Stomach (tissue), 9 donors: ENCODE measurements around the gene MANBA. TPM values are rescaled to one million over a fixed set of nuclear protein-coding genes. Genes with fewer than 3 reads are reported as not detected.

ENCODE experiments used
- DNase-seq, 2 donors: peaks; one replicate each; pipeline versions ENCODE4 v3.0.0 to v3.0.0-alpha.2; 2013 to 2019
- H3K27ac ChIP-seq, 5 donors: fragments of 200-600 bp in 4 of 5; sonication (generic) in 4 of 5; one replicate each; pipeline ENCODE4 v1.5.1; 2013 to 2019; ENCODE audit warnings: mild to moderate bottlenecking in 1 of 5, moderate library complexity in 1 of 5
- H3K27me3 ChIP-seq, 3 donors: fragments of 200-600 bp; sonication (generic); one replicate each; pipeline ENCODE4 v1.5.1; 2017 to 2019; ENCODE audit warnings: mixed run types in 1 of 3
- H3K36me3 ChIP-seq, 4 donors: fragments of 200-600 bp; sonication (generic); 1 replicate in 3 of 4; 2 replicates in 1 of 4; pipeline ENCODE4 v1.5.1; 2016 to 2019
- H3K4me1 ChIP-seq, 4 donors: fragments of 200-600 bp; sonication (generic); one replicate each; pipeline ENCODE4 v1.5.1; 2016 to 2019
- H3K4me3 ChIP-seq, 4 donors: fragments of 200-600 bp; sonication (generic) in 3 of 4; one replicate each; pipeline ENCODE4 v1.5.1; 2016 to 2019; ENCODE audit warnings: mild to moderate bottlenecking in 1 of 4
- H3K9me3 ChIP-seq, 4 donors: fragments of 200-600 bp; sonication (generic); one replicate each; pipeline ENCODE4 v1.5.1; 2016 to 2019
- CTCF ChIP-seq, 7 experiments: fragments of 450-650 bp in 4 of 7; fragments of 200-600 bp in 3 of 7; sonication (generic) in 3 of 7; IDR thresholded peaks; one replicate each; pipeline ENCODE4 v1.5.1; 2016 to 2019; ENCODE audit warnings: antibody characterized with exemption in 7 of 7, control low read depth in 2 of 7, mild to moderate bottlenecking in 1 of 7
- EP300 ChIP-seq: sonication (generic); formaldehyde crosslinking; IDR thresholded peaks from one replicate; pipeline ENCODE4 v1.6.1; 2017; ENCODE audit warnings: antibody characterized with exemption
- POLR2A ChIP-seq, 4 donors: fragments of 450-650 bp; IDR thresholded peaks; one replicate each; pipeline ENCODE4 v1.6.1; 2016; ENCODE audit warnings: antibody characterized with exemption in 4 of 4, control low read depth in 2 of 4, mild to moderate bottlenecking in 1 of 4, moderate library complexity in 1 of 4
- POLR2AphosphoS5 ChIP-seq, 3 donors: sonication (generic); formaldehyde crosslinking; IDR thresholded peaks; one replicate each; pipeline ENCODE4 v1.6.1; 2016; ENCODE audit warnings: antibody characterized with exemption in 3 of 3
- WGBS, 5 donors: extraction: QIAGEN DNeasy Blood & Tissue Kit in 3 of 5; methylation state at CpG; one replicate each; pipeline versions ENCODE4 v1.1.5 to v1.1.7; 2013 to 2018; 5-methylcytosine and 5-hydroxymethylcytosine counted together
- intact Hi-C: fragments of 100-400 bp; cut with DNase I; formaldehyde crosslinking; loops from one replicate; pipeline ENCODE4 v1.15.1; 2023; ENCODE audit warnings: low total_unique reads
- polyA plus RNA-seq, 3 donors: library from polyadenylated mRNA; stranded (reverse); fragments of 200-250 nt; gene quantifications; one replicate each; pipeline ENCODE4 v1.2.3, GENCODE V29; 2013
- total RNA-seq, 5 donors: library from RNA; depleted of rRNA; stranded (reverse); fragments of >200 nt; gene quantifications; one replicate each; pipeline versions ENCODE4 v1.1.0 to v1.2.3, GENCODE V29; 2014 to 2016
- donor health status: healthy with polysubstance abuse.
- donor health status: Bipolar disorder and iron deficiency.
- donor health status: healthy.

Gene MANBA
- total and polyA plus RNA-seq, 8 donors, result 8.4 to 69.4 (median 24.0) TPM

DNA sequence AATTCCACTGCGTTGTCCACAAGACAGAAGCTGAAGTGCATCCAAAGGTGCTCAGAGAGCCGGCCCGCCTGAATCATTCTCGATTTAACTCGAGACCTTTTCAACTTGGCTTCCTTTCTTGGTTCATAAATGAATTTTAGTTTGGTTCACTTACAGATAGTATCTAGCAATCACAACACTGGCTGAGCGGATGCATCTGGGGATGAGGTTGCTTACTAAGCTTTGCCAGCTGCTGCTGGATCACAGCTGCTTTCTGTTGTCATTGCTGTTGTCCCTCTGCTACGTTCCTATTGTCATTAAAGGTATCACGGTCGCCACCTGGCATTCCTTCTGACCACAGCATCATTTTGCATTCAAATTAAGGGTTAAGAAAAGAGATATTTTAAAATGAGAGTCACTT lies 144.1 kb downstream of the MANBA start:
- WGBS, 5 donors, result 76 to 85% (median 77%) methylated on average over 9 of the region's 9 CpGs
- Histone ChIP-seq H3K4me3 (no peak overlapping the region), H3K27me3 (no peaks in the 10 kb centered on the region), H3K4me1 (peaks cover 8 to 25% (median 13%) of the 10 kb centered on the region in 4 donors), H3K36me3 (peaks cover 34 to 57% (median 56%) of the 10 kb centered on the region in 4 donors), H3K9me3 (no peaks in the 10 kb centered on the region), H3K27ac (no peak overlapping the region)
- peak in 1 of 2 donors; percentile 50 for DNase-seq
- intact Hi-C loops, result no loop called here
- TF ChIP-seq EP300 (no peak), CTCF (IDR thresholded peaks at IDR 0.05) (no peak), POLR2A (IDR thresholded peaks at IDR 0.05) (no peak), POLR2AphosphoS5 (IDR thresholded peaks at IDR 0.05) (no peak)

DNA sequence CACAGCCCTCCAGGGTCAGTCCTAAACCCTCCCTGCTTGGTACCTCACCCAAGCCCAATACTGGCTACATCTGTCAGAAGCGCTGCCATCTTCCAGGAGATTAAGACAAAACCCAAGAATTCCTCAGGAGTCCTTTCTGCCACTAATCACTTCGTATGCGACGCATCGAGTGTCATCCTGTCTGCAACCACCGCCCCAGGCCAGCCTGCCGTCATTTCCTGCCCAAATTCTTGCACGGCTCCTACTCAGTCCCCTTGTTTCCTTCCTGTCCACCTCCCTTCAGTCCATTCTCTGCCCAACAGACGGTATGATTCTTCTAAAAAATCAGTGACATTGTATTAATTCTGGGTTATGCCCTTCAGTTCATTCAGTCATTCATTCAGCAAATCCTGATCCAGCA lies 146.0 kb downstream of the MANBA start:
- WGBS, 5 donors, result 72 to 87% (median 80%) methylated on average over 9 of the region's 9 CpGs
- peaks cover 0 to 10% (median 1%) of the 10 kb centered on the region in 4 donors for H3K4me1 ChIP-seq
- peaks cover 48 to 76% (median 74%) of the 10 kb centered on the region in 4 donors for H3K36me3 ChIP-seq
- intact Hi-C loops, result no loop called here
- no peak for TF ChIP-seq CTCF (IDR thresholded peaks at IDR 0.05)
- H3K4me3 ChIP-seq, result peak overlapping the region in 1 of 4 donors; percentile 1
- H3K27ac ChIP-seq, result peak overlapping the region; percentile 20 to 66 (median 47)
- H3K27me3 ChIP-seq, result no peaks in the 10 kb centered on the region
- peak in 1 of 2 donors; percentile 31 for DNase-seq
- no peaks in the 10 kb centered on the region for H3K9me3 ChIP-seq

DNA sequence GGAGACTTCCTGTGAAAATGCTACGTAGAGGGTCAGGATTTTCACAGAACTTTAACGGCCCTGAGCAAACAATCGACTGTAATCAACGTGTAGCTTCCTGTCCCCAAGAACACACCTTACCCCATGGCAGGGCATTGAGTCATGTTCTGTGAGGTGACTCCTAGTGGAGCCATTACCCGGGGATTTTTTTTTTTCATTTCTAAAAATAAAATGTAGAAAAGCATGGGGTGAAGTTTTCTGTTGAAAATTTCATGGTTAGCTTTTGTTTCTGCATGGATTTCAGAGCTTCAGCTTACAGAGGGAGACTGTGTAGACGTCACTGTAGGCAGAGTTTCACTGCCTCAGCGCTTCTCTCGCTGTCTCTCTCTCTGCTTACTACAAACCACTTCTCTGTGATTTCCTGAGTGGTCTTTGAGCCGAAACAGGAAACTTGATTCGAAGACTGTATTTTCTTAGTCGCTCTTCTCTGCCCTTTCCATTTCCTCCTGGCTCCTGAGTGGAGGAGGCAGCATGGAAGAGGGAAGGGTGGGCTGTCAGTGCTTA lies 147.9 kb downstream of the MANBA start:
- H3K9me3 ChIP-seq, result no peaks in the 10 kb centered on the region
- H3K4me3 ChIP-seq, result no peak overlapping the region

GRCh38 chr4:102612210-102612609 lies 148.6 kb downstream of the MANBA start:
- Histone ChIP-seq H3K27ac (peak overlapping the region in 4 of 5 donors; percentile 21 to 66 (median 58)), H3K36me3 (peaks cover 60 to 99% (median 97%) of the 10 kb centered on the region in 4 donors), H3K9me3 (no peaks in the 10 kb centered on the region), H3K27me3 (no peaks in the 10 kb centered on the region), H3K4me3 (no peak overlapping the region), H3K4me1 (peaks cover 0 to 7% (median under 1%) of the 10 kb centered on the region in 4 donors)
- DNase-seq, result no peak
- TF ChIP-seq POLR2AphosphoS5 (IDR thresholded peaks at IDR 0.05) (no peak), EP300 (no peak), POLR2A (IDR thresholded peaks at IDR 0.05) (no peak), CTCF (IDR thresholded peaks at IDR 0.05) (no peak)
- WGBS, 5 donors, result 80 to 99% (median 85%) methylated on average over 2 of the region's 2 CpGs
- intact Hi-C loops, result no loop called here

More for the DNA sequence above, 147.9 kb downstream of the MANBA start:
- peaks cover 0 to 7% (median 0%) of the 10 kb centered on the region in 4 donors for H3K4me1 ChIP-seq
- intact Hi-C loops, result no loop called here
- TF ChIP-seq POLR2A (IDR thresholded peaks at IDR 0.05) (no peak), POLR2AphosphoS5 (IDR thresholded peaks at IDR 0.05) (no peak), CTCF (IDR thresholded peaks at IDR 0.05) (no peak), EP300 (no peak)
- H3K27me3 ChIP-seq, result no peaks in the 10 kb centered on the region
- peak in 1 of 2 donors; percentile 53 for DNase-seq
- peaks cover 58 to 95% (median 93%) of the 10 kb centered on the region in 4 donors for H3K36me3 ChIP-seq
- 49 to 58% (median 53%) methylated on average over 11 of the region's 11 CpGs for WGBS, 5 donors
- peak overlapping the region in 4 of 5 donors; percentile 21 to 66 (median 58) for H3K27ac ChIP-seq
